ENCODE results near the gene SIRT2.
"Not testable (repeated sequence)": the region's sequence is repeated elsewhere in the genome, so short reads cannot be mapped to it uniquely, and the experiment has no call there.

SIRT2 gene

GRCh38 chr19:38833092-38833425, 66.4 kb downstream of the SIRT2 start:
- no peak for ATAC-seq (ENCODE audit: low read depth)
- Mint-ChIP-seq H3K4me1 (peaks cover 16% of the 10 kb centered on the region), H3K9me3 (no peaks in the 10 kb centered on the region), H3K36me3 (peaks cover 11% of the 10 kb centered on the region), H3K4me3 (no peak overlapping the region), H3K27ac (no peak overlapping the region), H3K27me3 (no peaks in the 10 kb centered on the region)
- DNase-seq (ENCODE audit: low spot score in 2 of 2) = no peak

GRCh38 chr19:38831142-38831605, 68.2 kb downstream of the SIRT2 start:
- DNase-seq (ENCODE audit: low spot score in 2 of 2) (no peak), ATAC-seq (ENCODE audit: low read depth) (peak; percentile 8)
- Mint-ChIP-seq H3K4me1 (peaks cover 16% of the 10 kb centered on the region), H3K27me3 (no peaks in the 10 kb centered on the region), H3K27ac (peak overlapping the region; percentile 89), H3K36me3 (peaks cover 10% of the 10 kb centered on the region), H3K4me3 (peak overlapping the region; percentile 97), H3K9me3 (no peaks in the 10 kb centered on the region)

- Mint-ChIP-seq H3K9me3 (no peaks in the 10 kb centered on the region), H3K27ac (no peak overlapping the region), H3K36me3 (peaks cover 10% of the 10 kb centered on the region), H3K27me3 (no peaks in the 10 kb centered on the region), H3K4me1 (peaks cover 16% of the 10 kb centered on the region), H3K4me3 (peak overlapping the region; percentile 97)
- DNase-seq (ENCODE audit: low spot score in 2 of 2) = no peak
- ATAC-seq (ENCODE audit: low read depth) = no peak
Measured at GRCh38 chr19:38830039-38830733, 69.2 kb downstream of the SIRT2 start.

- Mint-ChIP-seq H3K4me3 (peak overlapping the region; percentile 27), H3K4me1 (peaks cover 19% of the 10 kb centered on the region)
- not testable (repeated sequence) for DNase-seq (ENCODE audit: low spot score in 2 of 2); H3K36me3 Mint-ChIP-seq; H3K27ac Mint-ChIP-seq; ATAC-seq (ENCODE audit: low read depth); H3K27me3 Mint-ChIP-seq; H3K9me3 Mint-ChIP-seq
Measured at GRCh38 chr19:38829203-38829602, 70.2 kb downstream of the SIRT2 start.

All from memory B cell (primary cell).